K562 (cell line): Measurements from ENCODE around the gene CYTH4. TPM values are rescaled to one million over a fixed set of nuclear protein-coding genes. Genes with fewer than 3 reads are reported as not detected.

ENCODE experiments used
- ARHGAP35 ChIP-seq: fragments of 450-650 bp; IDR thresholded peaks from 2 replicates; pipeline ENCODE4 v1.6.1; 2018; ENCODE audit not compliant: partially characterized antibody
- ASH1L ChIP-seq: fragments of 450-650 bp; IDR thresholded peaks from 2 replicates; pipeline ENCODE4 v1.6.1; 2018; ENCODE audit warnings: borderline replicate concordance, mild to moderate bottlenecking, low read depth; ENCODE audit not compliant: partially characterized antibody
- CCNT2 ChIP-seq: IDR thresholded peaks from 2 replicates; pipeline ENCODE4 v1.6.1; 2011; ENCODE audit warnings: borderline replicate concordance, low read depth, mild to moderate bottlenecking, moderate library complexity, mixed read lengths, low read length; ENCODE audit not compliant: insufficient read length; ENCODE audit errors: extremely low read depth
- FOXK1 ChIP-seq: sonication (generic); formaldehyde crosslinking; IDR thresholded peaks from 2 replicates; pipeline ENCODE4 v1.8.0; 2022; ENCODE audit warnings: missing genetic modification reagents, mild to moderate bottlenecking, borderline replicate concordance
- HNRNPK ChIP-seq: fragments of 200-400 bp; formaldehyde crosslinking; IDR thresholded peaks from one replicate; pipeline ENCODE4 v1.6.1; 2018; ENCODE audit warnings: mild to moderate bottlenecking, low read depth, low read length; ENCODE audit not compliant: poor library complexity, severe bottlenecking
- ILK ChIP-seq: fragments of 450-650 bp; IDR thresholded peaks from 2 replicates; pipeline ENCODE4 v1.6.1; 2016; ENCODE audit warnings: missing genetic modification characterization, low read depth, mild to moderate bottlenecking, missing compliant biosample characterization, moderate library complexity, borderline replicate concordance
- IRF2 ChIP-seq: sonication (generic); formaldehyde crosslinking; IDR thresholded peaks from 2 replicates; pipeline ENCODE4 v1.8.1; 2022; ENCODE audit warnings: mild to moderate bottlenecking, missing genetic modification reagents
- KDM2B ChIP-seq: fragments of 250-450 bp; sonication (Bioruptor Pico); IDR thresholded peaks from 2 replicates; pipeline ENCODE4 v1.8.0; 2021; ENCODE audit warnings: mild to moderate bottlenecking, moderate library complexity
- MCM2 ChIP-seq: fragments of 450-650 bp; IDR thresholded peaks from 2 replicates; pipeline ENCODE4 v1.6.1; 2017; ENCODE audit warnings: low read depth, mild to moderate bottlenecking
- NFATC3 ChIP-seq: fragments of 450-650 bp; IDR thresholded peaks from 2 replicates; pipeline ENCODE4 v1.6.1; 2017; ENCODE audit warnings: mild to moderate bottlenecking
- NFYB ChIP-seq: IDR thresholded peaks from 2 replicates; pipeline ENCODE4 v1.6.1; 2011; ENCODE audit warnings: mild to moderate bottlenecking, moderate library complexity; ENCODE audit not compliant: insufficient read length; ENCODE audit errors: extremely low read depth
- PML ChIP-seq: IDR thresholded peaks from 2 replicates; pipeline ENCODE4 v1.6.1; 2012; ENCODE audit warnings: low read length, inconsistent platforms
- RFX5 ChIP-seq: IDR thresholded peaks from 2 replicates; pipeline ENCODE4 v1.6.1; 2011; ENCODE audit warnings: low read depth, mild to moderate bottlenecking, improper control_type of control experiment, low read length
- SMAD3 ChIP-seq: fragments of 450-650 bp; formaldehyde crosslinking; conservative IDR thresholded peaks from 2 replicates; pipeline ENCODE4 v1.4.0; 2020; ENCODE audit warnings: mild to moderate bottlenecking
- SMARCA5 ChIP-seq: fragments of 450-650 bp; IDR thresholded peaks from 2 replicates; pipeline ENCODE4 v1.6.1; 2016
- SP1 ChIP-seq: sonication (generic); formaldehyde crosslinking; IDR thresholded peaks from 2 replicates; pipeline ENCODE4 v1.8.1; 2022; ENCODE audit warnings: mild to moderate bottlenecking, missing genetic modification reagents
- ZKSCAN1 ChIP-seq: fragments of 150-350 bp; IDR thresholded peaks from 2 replicates; pipeline ENCODE4 v1.6.1; 2016; ENCODE audit warnings: low read depth, low read length
- ZNF133 ChIP-seq: fragments of 250-450 bp; sonication (Bioruptor Pico); IDR thresholded peaks from 2 replicates; pipeline ENCODE4 v1.4.0; 2020; ENCODE audit warnings: mild to moderate bottlenecking
- ZNF232 ChIP-seq: sonication (generic); formaldehyde crosslinking; IDR thresholded peaks from 2 replicates; pipeline ENCODE4 v1.8.0; 2022; ENCODE audit warnings: mild to moderate bottlenecking, missing genetic modification reagents
- polyA plus RNA-seq, 8 experiments: library from polyadenylated mRNA; depleted of rRNA in 4 of 8; stranded (reverse) in 5 of 8; unstranded in 3 of 8; fragments of >200 nt; fragmentation: Nextera tagmentation in 2 of 8; fragmentation: Illumina TruSeq in 1 of 8; extraction: Ambion mirVana in 2 of 8; extraction: Trizol in 1 of 8; gene quantifications; 2 replicates each; pipeline versions ENCODE4 v1.2.1 to v1.2.3, GENCODE V29; 2011 to 2014; ENCODE audit warnings: inconsistent platforms in 1 of 8, missing spikeins in 1 of 8
- total RNA-seq, 7 experiments: library from RNA; depleted of rRNA in 6 of 7; stranded (reverse); fragments of >200 nt in 6 of 7; fragmentation: Illumina TruSeq in 2 of 7; extraction: Trizol in 2 of 7; gene quantifications; 2 replicates each; pipeline versions ENCODE4 v1.2.1 to v1.2.3, GENCODE V29; 2011 to 2021; ENCODE audit warnings: low replicate concordance in 1 of 7
- TF ChIP-seq, protein P1 (sequence below), 2 experiments: fragments of 450-650 bp in 1 of 2; sonication (generic) in 1 of 2; formaldehyde crosslinking in 1 of 2; IDR thresholded peaks in 1 of 2; conservative IDR thresholded peaks in 1 of 2; 2 replicates each; pipeline versions ENCODE4 v1.6.1 to v1.8.1; 2016 to 2023; ENCODE audit warnings: mild to moderate bottlenecking in 2 of 2, moderate library complexity in 2 of 2, inconsistent platforms in 1 of 2, missing genetic modification reagents in 1 of 2
- TF ChIP-seq, protein P2 (sequence below): fragments of 250-450 bp; sonication (Bioruptor Pico); IDR thresholded peaks from 2 replicates; pipeline ENCODE4 v1.5.0; 2020; ENCODE audit warnings: mild to moderate bottlenecking
- TF ChIP-seq, protein P3 (sequence below): IDR thresholded peaks from 2 replicates; pipeline ENCODE4 v1.6.1; 2012; ENCODE audit warnings: low read depth, low read length, improper control_type of control experiment, borderline replicate concordance
- TF ChIP-seq, protein P4 (sequence below): IDR thresholded peaks from 2 replicates; pipeline ENCODE4 v1.6.1; 2011; ENCODE audit not compliant: insufficient read length; ENCODE audit errors: extremely low read depth
- TF ChIP-seq, protein P5 (sequence below): fragments of 250-450 bp; sonication (Bioruptor Pico); IDR thresholded peaks from 2 replicates; pipeline ENCODE4 v1.4.0; 2020; ENCODE audit warnings: mild to moderate bottlenecking, moderate library complexity

The CYTH4 gene
- total and polyA plus RNA-seq, 9 of the 15 experiments (the other 6 are each of a cell fraction or from before 2014, with no cell fraction given), result 0.03 to 2.0 (median 0.61) TPM; not detected in 1

DNA sequence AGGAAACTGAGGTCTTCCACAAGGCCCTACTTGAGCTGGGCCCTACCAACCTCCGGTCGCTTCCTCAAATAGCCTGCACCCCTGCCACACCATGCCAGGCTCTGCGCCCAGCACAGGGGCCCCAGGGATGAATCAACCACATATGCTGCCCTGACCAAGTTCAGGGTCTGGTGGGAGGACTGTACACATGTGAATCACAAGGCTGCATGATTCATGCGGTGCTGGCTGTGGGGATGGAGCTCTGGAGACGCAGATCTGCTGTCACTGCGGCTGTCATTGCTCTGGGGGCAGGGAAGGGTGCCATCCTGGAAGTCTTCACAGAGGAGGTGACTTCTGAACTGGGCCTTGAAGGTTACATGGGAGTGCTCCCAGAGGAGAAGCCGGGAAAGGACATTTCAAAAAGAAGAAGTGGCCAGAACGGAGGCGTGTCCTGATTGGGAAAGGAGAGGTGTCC lies 21.5 kb downstream of the CYTH4 start (continued):
- TF ChIP-seq ZKSCAN1 (no peak), KDM2B (CRISPR knock-in tag) (no peak), CCNT2 (no peak), RFX5 (no peak), FOXK1 (CRISPR knock-in tag) (no peak), ZNF133 (CRISPR knock-in tag) (no peak), ASH1L (no peak), MCM2 (no peak), NFATC3 (no peak), IRF2 (CRISPR knock-in tag) (no peak), ARHGAP35 (no peak), HNRNPK (no peak), SMAD3 (CRISPR knock-in tag) (no peak), SP1 (no peak), ZNF232 (CRISPR knock-in tag) (no peak), NFYB (no peak), ILK (tag) (no peak), SMARCA5 (peak; percentile 90), PML (no peak)
- TF ChIP-seq, protein P1, sequence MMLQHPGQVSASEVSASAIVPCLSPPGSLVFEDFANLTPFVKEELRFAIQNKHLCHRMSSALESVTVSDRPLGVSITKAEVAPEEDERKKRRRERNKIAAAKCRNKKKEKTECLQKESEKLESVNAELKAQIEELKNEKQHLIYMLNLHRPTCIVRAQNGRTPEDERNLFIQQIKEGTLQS (IDR thresholded peaks at IDR 0.05), result peak; percentile 49; the same call in 1 of the 2 replicates
- TF ChIP-seq, protein P1 (CRISPR knock-in tag; conservative IDR thresholded peaks at IDR 0.05), result no peak
- TF ChIP-seq, protein P2, sequence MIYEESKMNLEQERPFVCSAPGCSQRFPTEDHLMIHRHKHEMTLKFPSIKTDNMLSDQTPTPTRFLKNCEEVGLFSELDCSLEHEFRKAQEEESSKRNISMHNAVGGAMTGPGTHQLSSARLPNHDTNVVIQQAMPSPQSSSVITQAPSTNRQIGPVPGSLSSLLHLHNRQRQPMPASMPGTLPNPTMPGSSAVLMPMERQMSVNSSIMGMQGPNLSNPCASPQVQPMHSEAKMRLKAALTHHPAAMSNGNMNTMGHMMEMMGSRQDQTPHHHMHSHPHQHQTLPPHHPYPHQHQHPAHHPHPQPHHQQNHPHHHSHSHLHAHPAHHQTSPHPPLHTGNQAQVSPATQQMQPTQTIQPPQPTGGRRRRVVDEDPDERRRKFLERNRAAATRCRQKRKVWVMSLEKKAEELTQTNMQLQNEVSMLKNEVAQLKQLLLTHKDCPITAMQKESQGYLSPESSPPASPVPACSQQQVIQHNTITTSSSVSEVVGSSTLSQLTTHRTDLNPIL (CRISPR knock-in tag), result no peak
- TF ChIP-seq, protein P3, sequence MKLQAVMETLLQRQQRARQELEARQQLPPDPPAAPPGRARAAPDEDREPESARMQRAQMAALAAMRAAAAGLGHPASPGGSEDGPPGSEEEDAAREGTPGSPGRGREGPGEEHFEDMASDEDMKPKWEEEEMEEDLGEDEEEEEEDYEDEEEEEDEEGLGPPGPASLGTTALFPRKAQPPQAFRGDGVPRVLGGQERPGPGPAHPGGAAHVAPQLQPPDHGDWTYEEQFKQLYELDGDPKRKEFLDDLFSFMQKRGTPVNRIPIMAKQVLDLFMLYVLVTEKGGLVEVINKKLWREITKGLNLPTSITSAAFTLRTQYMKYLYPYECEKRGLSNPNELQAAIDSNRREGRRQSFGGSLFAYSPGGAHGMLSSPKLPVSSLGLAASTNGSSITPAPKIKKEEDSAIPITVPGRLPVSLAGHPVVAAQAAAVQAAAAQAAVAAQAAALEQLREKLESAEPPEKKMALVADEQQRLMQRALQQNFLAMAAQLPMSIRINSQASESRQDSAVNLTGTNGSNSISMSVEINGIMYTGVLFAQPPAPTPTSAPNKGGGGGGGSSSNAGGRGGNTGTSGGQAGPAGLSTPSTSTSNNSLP, result no peak
- TF ChIP-seq, protein P4, sequence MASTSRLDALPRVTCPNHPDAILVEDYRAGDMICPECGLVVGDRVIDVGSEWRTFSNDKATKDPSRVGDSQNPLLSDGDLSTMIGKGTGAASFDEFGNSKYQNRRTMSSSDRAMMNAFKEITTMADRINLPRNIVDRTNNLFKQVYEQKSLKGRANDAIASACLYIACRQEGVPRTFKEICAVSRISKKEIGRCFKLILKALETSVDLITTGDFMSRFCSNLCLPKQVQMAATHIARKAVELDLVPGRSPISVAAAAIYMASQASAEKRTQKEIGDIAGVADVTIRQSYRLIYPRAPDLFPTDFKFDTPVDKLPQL, result no peak
- TF ChIP-seq, protein P5, sequence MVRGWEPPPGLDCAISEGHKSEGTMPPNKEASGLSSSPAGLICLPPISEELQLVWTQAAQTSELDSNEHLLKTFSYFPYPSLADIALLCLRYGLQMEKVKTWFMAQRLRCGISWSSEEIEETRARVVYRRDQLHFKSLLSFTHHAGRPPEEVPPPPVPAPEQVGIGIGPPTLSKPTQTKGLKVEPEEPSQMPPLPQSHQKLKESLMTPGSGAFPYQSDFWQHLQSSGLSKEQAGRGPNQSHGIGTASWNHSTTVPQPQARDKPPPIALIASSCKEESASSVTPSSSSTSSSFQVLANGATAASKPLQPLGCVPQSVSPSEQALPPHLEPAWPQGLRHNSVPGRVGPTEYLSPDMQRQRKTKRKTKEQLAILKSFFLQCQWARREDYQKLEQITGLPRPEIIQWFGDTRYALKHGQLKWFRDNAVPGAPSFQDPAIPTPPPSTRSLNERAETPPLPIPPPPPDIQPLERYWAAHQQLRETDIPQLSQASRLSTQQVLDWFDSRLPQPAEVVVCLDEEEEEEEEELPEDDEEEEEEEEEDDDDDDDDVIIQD (CRISPR knock-in tag), result no peak
